GM12801 (cell line): ENCODE measurements around the gene MAPT.

ENCODE experiments used
- CTCF ChIP-seq: IDR thresholded peaks from one replicate; pipeline ENCODE4 v1.5.1; 2011; ENCODE audit warnings: control low read depth; ENCODE audit not compliant: insufficient read length; ENCODE audit errors: extremely low read depth

Gene MAPT

DNA sequence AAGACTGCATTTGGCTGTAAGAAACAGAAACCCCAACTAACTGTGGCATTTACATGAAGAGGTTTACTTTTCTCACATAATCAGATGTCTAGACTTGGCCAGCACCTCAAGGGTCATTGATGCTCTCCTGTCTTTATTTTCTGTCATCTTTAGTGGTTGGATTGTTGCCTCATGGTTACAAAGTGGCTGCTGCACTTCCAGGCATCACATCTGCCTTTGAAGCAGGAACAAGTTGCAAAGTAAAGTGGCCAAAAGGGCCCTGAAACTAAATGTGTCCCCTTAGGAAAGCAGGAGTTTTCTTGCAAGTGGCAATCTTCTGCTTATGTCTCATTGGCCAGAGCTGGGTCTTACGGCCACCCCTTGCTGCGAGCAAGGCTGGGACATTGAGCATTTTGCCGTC is 78.2 kb downstream of the MAPT start:
- no peak for TF ChIP-seq CTCF

DNA sequence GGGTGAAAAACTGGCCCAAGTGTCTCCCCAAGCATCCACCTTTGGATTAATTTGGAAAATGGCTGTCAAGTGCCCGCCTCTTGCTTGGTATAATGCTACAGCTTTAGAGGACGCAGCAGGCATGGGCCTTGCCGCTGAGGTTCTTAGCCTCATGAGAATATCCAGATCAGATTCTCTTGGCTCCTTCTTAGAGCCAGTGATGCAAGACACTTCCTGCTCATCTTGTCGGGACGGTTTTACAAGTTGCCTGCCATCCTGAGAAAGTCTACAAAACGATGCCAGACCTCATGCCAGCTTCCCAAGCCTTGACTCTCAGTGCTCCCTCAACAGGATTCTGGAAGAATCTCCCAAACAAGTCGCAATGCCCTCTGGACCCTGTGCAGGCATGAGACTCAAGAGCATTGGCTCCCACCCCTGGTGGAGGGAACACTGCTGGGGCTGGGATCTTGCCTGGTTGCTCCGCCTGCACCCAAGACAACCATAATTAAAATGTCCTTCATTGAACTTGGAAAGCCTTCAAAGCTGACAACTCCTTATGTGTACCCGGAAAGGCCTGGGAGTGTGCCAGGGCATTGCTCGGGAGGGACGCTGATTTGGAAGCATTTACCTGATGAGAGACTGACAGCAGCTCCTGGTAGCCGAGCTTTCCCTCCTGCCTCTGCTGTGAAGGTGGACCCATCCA is 78.9 kb downstream of the MAPT start:
- TF ChIP-seq CTCF = no peak

- TF ChIP-seq CTCF = no peak
These were observed 79.8 kb downstream of the MAPT start for GRCh38 chr17:45973946-45974859.

DNA sequence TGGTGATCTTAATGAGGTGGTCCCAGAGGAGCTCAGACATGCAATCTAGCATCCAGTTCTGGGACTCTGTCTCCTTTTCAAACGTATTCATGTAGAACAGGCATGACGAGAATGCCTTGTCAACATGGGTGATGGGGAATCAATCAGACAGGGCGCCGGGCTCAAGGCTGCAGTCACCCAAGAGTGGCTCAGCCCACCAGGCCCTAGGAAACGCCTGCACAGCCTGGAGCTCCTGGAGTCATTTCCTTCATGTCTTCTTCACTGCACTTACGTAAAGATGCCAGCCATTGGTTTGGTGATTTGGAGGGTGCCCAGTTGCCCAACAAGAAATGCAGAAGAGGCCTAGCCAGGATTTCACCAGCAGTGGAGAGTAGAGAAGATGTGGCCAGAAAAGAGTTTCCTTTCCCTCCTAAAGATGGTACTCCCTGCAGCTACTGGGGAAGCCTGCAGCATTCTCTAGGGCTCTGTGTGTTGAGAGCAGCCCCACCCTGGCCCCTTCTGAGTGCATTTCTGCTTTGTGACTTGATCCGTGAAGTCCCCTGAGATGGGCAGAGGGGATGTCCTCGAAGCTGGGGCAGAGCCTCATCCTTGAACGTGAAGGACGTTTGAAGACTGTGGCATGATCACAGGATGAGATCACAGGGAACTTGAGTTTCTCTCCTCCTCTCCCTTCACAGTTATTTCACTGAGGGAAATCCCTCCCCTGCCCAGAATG is 80.7 kb downstream of the MAPT start:
- TF ChIP-seq CTCF = no peak

- TF ChIP-seq CTCF = no peak
These were observed 81.4 kb downstream of the MAPT start for GRCh38 chr17:45975640-45976295.

- TF ChIP-seq CTCF = no peak
These were observed 82.0 kb downstream of the MAPT start for GRCh38 chr17:45976391-45976754.

GRCh38 chr17:45976755-45977505 is 82.6 kb downstream of the MAPT start:
- TF ChIP-seq CTCF = no peak
